Stimulated activated CD4-positive, alpha-beta T cell treated with anti-CD3 and anti-CD28 coated beads, TNF-alpha, amount 100 ng/mL, for 1 hour (primary cell): Measurements from ENCODE around the gene SEPTIN12.

Source experiments
- DNase-seq, 3 donors: peaks; one replicate each; pipeline ENCODE4 v3.0.0-alpha.2; 2020; ENCODE audit warnings: low read depth in 3 of 3, low spot score in 1 of 3

SEPTIN12 gene, protein sequence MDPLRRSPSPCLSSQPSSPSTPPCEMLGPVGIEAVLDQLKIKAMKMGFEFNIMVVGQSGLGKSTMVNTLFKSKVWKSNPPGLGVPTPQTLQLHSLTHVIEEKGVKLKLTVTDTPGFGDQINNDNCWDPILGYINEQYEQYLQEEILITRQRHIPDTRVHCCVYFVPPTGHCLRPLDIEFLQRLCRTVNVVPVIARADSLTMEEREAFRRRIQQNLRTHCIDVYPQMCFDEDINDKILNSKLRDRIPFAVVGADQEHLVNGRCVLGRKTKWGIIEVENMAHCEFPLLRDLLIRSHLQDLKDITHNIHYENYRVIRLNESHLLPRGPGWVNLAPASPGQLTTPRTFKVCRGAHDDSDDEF

DNA sequence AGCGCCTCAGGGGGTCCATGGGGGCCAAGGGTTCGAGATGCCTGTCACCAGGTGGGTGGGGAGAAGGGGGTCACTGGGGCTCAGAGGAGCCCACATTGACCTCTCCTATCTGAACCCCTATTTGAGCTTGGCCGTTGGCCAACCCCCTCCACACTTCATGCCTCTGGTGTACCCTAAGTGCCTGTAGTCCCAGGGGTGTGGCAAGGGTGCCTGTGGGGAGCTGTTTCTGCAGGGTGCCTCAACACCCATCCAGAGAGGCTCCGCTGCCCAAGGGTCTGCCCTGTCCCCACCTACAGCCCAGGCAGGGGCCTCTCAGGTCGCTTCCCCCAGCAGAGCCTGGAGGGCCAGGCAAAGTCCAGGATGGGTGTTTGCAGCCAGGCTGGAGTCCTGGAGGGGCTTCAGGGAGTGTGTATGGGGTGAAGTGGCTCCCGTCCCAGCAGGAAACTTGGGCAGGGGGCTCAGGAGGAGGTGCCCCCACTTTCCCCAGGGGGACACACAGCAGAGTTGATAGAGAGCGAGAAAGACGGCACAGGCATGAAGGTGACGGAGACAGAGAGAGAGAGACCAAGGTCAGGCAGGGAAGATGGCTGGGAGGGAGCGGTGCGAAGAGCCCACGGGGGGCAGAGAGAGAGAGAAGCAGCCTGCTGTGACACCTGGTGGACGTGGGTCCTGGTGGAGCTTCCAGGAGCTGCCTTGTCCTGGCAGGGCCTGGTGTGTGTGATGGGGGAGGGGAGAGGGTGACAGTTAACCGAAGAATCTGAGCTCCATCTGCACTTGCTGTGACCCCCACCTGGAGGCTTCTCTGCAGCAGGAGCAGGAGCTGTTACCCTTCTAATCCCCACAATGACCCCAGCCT lies at the start of gene SEPTIN12:
TSS of gene SEPTIN12 (minus strand) at position 719 of the 856 bp plus-strand sequence. CDS start at position 19, 700 bp downstream.
- DNase-seq = no peak

DNA sequence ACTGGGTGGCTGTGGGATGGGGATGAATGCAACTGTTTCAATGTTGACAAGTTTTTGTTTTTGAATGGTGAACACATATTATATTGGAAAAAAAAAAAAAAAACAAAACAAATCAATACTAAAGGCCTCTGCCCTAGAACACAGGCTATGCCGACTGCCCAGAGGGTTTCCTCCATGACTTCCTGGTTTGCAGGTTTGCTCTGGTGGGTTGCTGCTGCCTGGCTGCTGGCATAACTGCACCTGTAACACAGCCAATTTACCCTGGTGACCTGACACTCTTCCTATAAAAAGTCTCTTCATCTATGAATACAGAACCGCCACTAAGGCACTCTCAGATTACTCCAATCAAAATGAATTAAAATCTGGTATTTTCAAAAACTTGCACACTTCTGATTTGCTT lies 48.6 kb upstream of the SEPTIN12 start:
- no peak for DNase-seq

DNA sequence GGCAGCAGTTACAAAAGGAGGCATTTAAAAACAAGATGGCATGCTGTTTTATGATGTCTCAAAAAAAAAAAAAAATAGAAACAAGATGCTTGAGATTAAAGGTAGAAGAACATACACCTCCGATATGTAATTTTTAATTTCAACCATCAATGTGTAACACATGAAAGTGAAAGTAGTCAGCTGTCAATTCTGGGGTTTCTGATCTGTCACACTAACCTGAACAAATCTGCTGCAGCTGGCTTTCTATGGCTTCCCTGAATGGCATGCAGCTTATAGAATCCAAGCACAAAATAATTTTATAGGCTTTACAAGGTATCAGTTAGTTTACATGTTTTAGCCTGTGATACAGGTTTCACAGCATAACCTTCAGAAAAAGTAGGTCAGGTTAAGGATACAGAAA lies 45.4 kb upstream of the SEPTIN12 start:
- no peak for DNase-seq

GRCh38 chr16:4832698-4833343 lies 44.7 kb upstream of the SEPTIN12 start:
- no peak for DNase-seq

DNA sequence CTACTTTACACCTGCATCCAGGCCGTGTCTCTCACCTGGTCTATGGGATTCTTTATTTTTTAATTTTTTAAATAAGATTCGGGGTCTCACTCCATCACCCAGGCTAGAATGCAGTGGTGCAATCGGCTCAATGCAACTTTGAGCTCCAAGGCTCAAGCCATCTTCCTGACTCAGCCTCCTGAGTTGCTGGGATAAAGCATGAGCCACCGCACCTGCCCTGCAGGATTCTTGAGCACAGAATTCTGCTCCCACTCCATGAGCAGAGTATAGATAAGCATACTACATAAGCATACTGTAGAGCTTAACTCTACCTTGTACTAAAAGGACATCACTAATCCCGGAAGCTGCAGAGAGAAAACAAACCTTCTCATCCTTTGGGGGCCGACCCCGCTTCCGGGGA lies 43.5 kb upstream of the SEPTIN12 start:
- no peak for DNase-seq

- DNase-seq = no peak
These were observed 42.3 kb upstream of the SEPTIN12 start for GRCh38 chr16:4830408-4830807.

DNA sequence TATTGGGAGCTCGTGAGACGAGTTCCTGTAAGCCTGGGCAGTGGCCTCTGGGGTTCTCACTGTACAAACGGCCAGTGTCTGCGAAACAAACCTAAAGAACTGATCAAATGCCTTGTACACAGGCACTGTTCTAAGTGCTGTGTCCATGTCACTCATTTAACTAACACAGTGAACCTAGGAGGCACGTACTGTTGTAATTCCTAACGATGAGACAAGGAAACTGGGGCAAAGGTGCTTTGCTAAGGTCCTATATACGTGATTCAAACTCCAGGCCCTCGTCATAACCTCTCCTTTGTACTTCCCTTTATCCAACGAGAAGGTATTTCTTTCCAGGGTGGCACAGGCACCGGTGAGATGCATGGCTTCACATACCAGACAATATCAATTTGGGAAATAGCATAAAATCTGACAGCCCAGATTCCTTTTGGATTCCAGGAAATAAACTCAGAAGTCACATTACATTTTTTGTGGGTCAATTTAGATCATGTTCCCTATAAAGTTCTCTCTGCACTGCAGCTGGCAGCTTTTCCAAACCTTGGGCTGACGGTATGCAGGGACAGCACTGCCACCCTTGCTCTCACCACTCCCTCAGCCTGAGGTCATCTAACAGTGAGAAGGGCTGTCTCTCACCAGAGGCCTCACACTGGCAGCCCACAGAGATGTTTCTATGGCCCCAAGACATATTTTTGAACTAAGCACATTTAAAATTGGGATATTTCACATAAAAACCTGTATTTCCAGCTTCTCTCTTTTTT lies 40.6 kb upstream of the SEPTIN12 start:
- DNase-seq = no peak

- DNase-seq = no peak
These were observed 38.8 kb upstream of the SEPTIN12 start for GRCh38 chr16:4826980-4827379.

DNA sequence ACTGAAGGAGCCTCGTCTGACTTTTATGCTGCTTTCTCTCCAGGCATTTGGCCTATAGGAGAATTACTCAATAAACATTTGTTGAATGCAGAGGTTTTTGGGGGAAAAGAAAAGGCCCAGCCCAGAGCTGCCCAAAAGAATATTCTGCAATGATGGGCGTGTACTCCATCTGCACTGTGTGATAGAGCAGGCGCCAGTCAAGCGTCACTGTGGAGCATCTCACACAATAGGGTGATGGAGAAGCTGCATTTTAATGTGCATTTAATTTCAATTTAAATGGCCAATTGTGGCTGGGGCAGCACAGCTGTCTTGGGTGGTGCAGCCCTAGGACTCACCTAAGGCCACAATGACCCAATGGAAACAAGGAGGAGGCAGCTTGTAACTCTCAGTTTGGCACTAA lies 38.4 kb upstream of the SEPTIN12 start:
- no peak for DNase-seq

DNA sequence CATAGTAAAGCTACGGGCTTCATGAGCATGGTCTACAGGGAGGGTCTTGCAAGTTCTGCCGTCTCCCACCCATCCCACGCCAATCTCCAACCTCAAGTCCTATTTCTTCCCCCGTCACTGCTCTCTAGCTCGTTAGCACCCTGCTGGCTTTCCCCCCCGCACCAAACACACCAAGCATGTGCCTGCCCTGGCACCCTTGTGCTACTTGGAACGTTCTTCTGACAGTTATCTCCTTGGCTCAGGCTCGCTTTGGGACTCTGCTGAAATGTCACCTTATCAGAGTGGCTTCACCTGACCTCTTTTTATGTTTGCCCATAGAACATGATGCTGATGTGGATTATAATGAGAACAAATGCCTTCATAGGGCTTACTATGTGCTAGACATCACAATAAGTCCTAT lies 37.1 kb upstream of the SEPTIN12 start:
- no peak for DNase-seq

DNA sequence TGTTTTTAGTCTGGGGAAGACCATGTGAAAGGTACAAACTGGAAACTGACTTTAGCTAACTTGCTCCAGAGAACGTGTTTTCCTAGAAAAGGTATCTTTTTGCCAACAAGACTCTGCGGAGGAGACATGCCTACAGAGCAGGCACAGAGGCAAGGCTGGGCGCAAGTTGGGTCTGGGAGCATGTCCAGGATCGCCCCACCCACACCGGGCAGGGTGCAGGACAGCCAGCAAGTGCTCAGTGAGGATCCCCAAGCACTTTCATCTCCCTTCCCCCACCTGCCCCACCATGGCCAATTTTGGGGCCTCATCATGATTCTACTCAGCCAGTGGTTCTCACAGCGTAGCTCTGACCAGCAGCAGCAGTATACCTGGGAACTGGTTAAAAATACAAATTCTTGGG lies 32.5 kb upstream of the SEPTIN12 start:
- DNase-seq = no peak

DNA sequence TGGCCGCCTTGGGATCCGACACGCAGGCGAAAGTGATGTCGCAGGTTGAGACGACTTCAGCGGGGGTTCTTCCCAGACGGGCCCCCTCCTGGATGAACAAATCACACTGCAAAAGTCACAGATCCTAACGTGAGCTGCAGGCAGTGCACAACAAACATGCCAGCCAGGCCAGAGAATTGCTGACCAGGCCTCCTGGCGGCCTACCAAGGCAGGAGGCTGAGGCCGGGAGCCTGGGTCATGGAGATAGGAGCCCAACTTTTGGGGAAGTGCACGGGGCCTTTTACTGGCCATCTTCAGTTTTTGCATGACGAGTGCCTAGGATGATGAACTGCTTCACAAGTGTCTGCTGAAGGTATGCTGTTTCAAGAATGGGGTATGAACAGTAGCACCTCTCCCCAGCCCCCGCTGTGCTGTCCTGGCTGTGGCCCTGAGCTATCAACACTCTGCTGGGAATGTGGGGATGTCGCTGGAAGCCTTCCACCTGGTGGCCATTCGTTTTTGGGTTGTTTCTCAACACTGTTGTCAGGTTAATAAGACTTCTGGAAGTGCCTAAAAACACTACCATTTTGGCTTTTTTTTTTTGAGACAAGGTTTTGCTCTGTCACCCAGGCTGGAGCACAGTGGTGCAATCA lies 26.5 kb upstream of the SEPTIN12 start:
- DNase-seq = no peak

- DNase-seq = no peak
These were observed 25.9 kb upstream of the SEPTIN12 start for GRCh38 chr16:4814046-4814445.

- no peak for DNase-seq
These were observed 25.3 kb upstream of the SEPTIN12 start for GRCh38 chr16:4813251-4814003.

DNA sequence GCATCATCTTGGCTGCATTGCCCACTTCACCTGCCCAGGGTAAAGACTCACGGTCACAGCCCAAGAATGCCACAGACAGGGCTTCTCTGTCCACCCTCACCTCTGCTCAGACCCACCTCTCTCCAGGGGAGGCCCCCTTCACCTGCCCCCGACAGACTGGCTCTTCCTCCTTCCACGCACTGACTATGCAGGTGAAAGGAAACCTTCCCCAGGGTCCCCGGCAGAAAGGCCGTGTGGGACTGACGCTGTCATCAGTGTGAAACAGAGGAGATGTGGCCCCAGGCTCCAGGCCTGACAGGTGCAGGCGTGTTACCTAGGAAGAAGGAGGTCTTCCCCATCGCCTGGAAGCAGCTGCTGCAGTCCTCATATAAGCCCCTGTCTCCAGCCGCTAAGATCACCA lies 23.6 kb upstream of the SEPTIN12 start:
- no peak for DNase-seq

DNA sequence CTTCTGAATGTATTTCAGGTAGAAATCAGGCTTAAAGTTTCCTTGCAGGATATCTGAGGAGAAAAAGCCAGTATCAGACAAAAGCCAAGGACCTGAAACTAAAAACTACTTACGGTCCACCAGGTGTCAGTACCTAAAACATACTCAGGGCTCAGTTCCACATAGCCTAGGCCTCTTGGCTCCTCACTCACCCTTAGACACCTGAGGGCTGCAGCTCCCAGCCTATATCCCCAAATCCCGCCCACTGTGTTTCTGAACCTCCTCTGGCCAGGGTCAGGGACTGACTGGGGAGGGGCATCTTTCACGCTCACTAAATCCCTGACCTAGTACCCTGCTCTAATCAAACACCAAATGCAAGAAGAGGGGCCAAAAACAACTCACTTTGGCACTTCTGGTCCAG lies 23.1 kb upstream of the SEPTIN12 start:
- no peak for DNase-seq

DNA sequence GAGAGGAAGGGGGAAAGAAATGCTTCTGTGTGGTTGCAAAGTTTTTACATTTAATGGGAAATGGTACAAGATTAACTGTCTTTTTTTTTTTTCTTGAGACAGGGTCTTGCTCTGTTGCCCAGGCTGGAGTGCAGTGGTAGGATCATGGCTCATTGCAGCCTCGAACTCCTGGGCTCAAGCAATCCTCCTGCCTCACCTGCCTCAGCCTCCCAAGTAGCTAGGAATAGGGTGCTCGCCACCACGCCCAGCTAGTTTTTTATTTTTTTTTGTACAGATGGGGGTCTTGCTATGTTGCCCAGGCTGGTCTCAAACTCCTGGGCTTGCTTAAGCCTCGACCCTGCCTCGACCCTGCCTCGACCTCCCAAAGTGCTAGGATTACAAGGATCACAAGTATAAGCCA lies 18.1 kb upstream of the SEPTIN12 start:
- no peak for DNase-seq

DNA sequence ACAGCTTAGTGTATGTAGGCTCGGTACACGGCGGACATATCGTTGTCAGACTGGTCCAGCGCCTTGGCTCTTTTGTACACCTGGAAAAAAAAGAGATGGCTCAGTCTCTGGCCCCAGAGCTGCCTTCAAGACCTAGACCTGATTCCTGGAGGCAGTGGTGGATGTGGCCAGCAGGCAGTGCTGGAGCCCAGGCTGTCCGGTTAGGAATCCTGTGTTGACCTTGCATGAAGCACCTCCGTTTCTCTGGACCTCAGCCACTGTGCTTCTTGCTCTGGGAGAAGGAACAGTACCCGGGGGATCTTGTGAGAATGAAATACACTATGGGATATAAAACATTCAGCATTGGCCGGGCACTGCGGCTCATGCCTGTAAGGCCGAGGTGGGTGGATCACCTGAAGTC lies 17.1 kb upstream of the SEPTIN12 start:
- no peak for DNase-seq

- no peak for DNase-seq
These were observed 16.0 kb upstream of the SEPTIN12 start for GRCh38 chr16:4803898-4804762.
